HG02870 (cell line): Measurements from ENCODE around the gene ADAMTSL1.

Experiments
- ATAC-seq: cut with Tn5 transposase; IDR thresholded peaks from one replicate; pipeline ENCODE4 v1.9.1; 2021; ENCODE audit warnings: mild to moderate bottlenecking, moderate library complexity; ENCODE audit not compliant: unreplicated experiment

ADAMTSL1 gene

DNA sequence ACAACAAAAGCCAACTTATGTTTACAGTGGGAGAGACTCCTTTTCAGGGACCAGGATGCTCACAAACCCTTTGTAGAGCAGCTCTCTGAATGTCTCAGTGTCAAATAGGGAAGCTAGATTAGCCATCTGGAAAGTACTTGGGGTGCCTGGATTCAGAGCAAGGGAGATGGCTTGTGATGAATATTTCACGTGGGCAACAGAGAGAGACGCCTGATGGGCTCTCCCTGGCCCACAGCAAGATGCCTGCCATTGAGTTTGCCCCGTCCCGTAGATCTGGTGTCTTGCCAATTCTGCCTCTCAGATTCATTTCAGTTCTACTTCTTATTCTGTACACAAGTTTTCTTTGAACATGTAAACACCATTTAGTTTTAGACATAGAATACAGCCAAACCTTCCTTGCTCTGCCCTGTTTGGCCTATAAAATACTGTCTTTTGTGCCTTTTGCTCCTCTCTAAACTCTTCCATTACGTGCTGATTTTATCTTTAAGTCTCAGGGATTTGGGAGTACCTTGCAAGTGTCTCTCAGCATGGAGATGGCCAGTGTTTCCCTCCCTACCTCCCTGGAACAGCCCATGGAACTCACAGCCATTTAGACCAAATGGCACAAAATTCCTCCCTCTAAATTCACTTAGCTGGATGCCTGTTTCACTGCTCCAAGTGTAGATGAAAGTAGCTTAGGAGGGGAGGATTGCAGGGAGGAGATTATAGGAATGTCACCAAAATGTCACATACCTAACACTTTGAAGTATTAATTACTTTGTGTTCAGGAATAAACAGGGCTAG, 324.7 kb downstream of the ADAMTSL1 start:
- no peak for ATAC-seq

DNA sequence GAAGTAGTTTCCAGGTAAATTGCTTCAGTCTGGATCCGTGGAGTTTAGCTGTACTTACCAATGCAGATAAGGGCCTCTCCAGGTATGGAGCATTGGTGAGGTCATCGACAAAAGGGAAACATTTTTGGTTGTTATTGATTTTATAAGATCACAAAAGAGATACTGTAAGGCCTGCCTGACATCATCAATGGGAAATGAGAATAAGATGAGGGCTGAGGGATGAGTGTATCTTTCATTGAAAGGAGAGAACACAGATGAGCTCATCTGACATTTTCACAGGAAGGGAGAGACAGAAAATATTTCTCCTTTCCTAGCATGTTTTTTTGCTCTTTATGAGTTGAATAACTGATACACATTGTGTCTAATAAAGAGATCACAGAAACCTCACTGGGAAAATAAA, 325.5 kb downstream of the ADAMTSL1 start:
- no peak for ATAC-seq

DNA sequence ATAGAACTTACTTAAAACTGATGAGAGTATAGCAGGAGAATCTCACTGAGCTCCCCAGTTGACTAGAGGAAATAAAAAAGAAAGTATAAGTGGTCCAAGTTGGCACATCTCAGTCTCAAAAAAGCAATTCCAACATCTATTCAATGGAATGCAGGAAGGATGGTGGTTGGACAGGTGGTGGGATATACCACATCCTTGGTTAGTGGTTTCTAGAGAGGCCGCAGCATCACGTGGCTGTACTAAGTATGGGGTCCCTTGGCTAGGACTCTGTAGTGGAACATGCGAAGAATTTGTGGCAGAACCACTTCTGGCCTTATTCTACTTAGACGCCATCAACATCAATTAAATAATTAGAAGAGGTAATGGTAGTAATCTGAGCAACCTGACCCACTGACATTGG, 326.6 kb downstream of the ADAMTSL1 start:
- ATAC-seq: no peak

DNA sequence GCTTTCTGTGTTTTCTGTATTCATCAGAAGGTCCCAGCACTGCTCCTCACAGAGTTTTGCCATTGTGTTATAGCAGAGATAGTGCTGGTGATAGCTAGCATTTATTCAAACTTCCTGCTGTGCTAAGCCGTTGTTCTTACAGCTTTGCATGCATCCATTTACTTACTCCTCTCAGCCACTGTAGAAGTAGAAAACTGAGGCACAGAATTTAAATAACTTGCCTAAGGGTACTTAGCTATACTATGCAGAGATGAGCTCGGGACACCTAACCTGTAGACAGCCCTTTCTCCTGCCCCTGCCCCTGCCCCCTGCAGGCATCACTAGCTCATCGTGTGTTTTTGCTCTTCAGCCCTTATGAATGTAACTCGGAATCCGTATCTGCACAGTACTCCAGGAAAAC, 331.4 kb downstream of the ADAMTSL1 start:
- ATAC-seq: no peak

DNA sequence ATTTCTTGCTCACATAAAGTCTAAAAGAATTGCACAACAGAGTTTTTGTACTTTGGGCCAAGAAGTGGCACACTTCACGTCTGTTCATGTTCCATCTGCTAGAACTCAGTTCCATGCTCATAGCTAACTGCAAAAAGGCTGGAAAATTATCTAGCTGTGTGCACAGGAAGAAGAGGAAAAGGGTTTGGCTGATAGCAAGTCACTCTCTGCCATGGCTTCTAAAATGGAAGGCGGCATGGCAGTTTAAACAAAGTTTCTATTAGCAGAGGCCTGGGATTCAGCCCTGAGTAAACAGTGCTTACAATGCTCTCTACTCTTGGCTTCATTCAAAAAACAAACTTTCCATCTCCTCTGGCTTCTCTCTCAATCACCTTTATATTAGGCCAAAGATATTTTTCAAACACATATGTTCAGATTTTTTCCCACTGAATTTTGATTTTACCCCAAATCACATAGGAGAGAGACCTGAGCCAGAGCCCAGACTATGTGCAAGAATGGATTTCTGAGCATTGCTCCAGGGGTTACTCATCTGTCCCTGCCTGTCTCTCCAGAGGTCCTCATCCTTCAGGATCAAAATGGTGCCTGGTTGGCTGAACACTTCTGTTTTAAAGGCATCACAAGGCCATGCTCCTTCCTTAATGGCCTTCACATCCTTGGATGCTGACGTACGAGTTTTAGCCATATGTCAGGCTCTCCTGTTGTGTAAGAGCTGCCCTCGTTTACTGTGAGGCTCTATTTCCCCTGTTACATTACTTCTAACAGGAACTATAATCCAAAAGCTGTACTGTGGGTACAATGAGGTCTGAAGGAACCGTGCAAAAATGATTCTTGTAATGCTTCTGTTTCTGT, 332.5 kb downstream of the ADAMTSL1 start:
- no peak for ATAC-seq

DNA sequence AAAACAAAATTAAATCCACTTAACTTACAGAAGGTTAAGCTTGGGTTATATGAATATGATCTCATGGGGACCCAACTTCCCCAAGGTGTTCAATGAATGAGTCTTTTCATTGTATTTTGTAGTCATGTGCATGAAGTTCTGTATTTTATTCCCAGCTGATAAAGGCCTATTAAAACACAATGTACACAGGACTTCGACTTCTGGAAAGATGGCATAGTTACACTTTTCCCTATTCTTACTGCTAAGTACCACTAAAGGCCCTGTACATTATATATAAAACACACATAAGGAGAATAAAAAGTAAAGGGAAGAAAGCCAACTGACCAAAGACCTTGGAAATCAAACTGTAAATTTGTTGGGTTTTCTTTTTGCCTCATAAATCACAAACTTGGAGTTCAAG, 336.6 kb downstream of the ADAMTSL1 start:
- ATAC-seq: no peak

DNA sequence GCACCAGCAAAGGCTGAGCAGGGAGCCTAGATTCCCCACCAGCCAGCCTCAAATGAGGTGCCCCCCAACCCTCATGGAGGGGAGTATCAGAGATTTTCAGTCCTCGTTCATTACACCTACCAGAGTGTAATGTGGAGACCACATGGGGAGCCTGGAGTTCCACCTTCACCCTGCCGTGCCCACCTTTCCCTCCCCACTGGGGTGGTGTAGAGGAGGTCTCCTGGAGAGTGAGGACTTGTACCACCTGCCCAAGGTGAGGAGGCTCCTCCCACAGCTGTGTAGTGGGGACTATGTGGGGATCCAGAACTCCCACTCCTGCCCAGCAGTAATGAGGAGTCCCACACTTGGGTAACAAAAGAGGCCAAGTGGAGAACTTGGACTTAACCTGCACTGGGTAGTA, 337.2 kb downstream of the ADAMTSL1 start:
- ATAC-seq: no peak

DNA sequence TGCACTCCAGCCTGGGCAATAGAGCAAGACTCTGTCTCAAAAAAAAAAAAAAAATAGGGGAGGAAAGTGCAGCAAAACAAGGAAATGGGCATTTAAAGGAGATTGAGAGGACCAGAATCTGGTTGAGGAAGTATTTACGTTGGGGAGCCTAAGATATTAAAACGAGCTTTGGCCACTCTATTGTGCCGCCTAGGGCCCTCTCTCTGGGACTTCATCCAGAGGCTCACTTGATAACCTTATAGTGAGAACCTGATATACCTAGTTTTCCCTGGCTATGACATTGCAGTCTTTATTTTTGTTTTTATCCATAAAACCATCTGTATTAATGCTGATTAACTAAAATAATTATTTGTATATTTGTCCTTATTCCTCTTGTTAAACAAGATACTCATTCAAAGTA, 345.5 kb downstream of the ADAMTSL1 start:
- ATAC-seq: no peak

DNA sequence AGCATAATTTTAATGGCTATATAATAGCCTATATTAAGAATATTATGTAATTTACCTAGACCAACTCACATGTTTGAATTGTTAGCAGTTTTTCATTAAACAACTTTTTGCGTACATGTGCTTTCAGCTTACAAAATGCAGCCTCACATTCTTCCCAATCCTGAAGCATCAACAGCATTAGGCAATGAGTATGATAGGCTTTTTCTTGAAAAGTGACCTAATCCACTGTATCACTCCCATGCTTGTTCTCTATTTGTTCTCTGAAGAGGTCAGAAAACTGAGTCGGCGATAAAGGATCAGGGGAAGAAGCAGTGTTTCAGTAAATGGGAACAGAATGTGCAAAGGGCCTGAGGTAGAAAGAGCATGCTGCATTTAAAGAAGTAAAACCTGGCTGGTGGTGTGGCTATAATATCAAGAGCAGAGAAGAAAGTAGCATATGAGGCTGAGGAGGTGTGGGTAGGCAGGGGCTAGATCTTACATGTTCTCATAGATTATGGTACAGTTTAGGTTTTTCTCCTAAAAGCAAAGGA, 346.7 kb downstream of the ADAMTSL1 start:
- ATAC-seq: no peak

DNA sequence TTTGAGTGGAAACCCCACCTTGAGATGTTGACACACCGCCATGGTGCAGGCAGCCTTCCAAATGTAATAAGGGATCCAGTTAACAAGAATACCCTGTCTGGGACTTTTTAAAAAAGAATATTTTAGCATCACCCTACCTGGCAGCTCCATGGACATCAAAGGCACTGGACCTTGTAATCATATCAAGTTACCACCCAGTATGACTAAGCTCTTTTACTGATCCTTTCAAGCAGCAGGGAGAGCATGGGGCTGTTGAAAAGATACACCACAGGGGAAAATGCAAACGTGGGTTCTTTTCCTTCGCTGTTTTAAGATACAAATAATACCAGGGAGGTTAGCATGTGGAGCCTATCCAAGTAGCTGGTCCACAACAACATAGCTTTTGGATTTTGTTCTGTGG, 347.8 kb downstream of the ADAMTSL1 start:
- ATAC-seq: no peak

DNA sequence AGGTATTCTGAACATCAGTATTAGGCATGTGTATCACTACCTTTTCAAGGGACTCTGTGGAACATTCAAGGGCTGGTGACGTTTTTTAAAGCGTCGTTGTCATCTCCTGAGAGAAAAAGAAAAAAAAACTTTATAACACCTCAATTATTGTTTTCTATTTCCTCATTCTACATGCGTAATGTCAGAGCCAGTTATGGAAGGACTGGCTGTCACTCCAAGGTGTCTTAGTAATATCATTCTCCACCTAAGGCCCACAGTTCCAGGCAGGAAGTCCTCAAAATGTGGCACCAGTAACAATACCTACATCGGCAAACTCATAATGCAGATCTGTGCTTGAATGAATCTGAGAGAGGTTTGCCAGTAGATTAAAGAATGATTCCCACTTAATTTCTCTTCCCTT, 348.9 kb downstream of the ADAMTSL1 start:
- no peak for ATAC-seq

DNA sequence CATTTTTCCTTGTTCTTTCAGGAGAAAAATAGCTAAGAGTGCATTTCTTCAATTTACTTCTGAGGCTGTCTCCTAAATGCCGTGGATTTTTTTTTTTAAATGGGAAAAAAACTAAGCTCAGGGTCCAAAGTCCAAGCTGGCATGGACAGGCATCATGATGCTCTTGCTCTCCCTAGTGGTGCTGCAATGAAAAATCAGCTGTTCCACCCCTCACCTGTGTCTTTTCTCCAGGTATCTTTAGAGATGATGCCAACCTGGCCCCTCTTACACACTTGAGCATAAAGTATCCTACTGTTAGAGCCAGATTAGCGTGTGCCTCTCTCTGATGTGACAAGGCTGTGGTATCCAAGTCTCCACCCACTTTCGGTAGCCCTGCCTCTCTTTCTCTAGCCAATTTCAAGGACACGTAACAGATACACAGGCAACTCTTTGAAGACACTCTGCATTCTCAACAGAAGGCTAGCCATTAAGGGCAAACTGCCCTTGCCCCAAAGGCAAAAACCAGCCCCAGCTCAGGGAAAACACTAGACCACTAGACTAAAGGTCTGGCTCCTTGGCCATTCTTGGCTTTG, 350.2 kb downstream of the ADAMTSL1 start:
- no peak for ATAC-seq

DNA sequence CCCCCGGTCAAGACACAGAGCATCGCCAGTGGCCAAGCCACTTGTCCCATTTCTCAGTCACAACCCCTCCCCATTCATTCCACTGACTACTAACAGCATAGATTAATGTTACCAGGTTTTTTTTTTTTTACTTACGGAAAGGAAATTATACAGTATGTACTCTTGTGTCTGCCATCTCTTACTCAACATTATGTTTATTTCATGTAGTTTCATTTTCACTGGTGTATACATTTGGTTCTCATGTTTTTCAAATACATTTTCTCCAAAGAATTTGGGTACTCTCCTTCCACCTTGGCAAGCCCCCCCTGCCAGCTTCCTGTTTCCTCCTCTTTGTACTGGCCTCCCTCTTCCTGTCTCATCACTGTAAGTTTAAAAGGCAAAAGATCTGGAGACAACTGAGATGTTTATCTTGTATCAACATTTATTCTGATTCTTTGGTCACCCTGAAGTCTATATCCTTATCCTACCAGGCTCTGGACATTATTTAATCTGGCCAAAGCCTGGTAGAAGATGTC, 351.8 kb downstream of the ADAMTSL1 start:
- no peak for ATAC-seq

DNA sequence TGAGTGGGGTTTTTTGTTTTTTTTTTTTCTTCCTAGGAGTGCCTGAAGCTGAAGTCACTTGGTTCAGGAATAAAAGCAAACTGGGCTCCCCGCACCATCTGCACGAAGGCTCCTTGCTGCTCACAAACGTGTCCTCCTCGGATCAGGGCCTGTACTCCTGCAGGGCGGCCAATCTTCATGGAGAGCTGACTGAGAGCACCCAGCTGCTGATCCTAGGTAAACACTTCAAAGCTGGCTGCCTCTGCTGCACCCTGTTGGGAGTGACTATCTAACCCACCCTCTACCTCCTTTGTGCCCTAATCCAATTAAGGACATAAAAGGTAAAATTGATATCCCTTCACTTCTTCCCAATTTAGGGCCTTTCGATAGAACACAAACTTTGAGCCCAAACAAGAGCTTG, 352.3 kb downstream of the ADAMTSL1 start:
- no peak for ATAC-seq

DNA sequence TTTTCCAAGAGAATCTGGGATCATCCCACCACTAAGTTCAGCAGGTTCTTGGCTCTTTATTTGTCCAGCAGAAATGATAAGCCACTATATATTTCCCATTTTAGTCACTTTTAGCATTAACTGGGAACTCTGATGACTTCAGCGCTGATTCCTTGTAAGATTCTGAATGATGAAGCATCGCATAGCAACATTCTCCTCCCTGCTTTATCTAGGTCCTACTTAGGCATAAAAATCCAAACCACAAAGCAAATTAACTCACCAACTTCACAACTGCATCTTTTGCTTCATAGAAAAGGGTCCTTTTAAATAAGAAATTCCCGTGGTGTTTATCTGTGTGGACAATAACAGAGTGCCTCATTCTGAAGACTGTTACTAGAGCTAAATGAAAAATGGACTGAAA, 355.1 kb downstream of the ADAMTSL1 start:
- ATAC-seq: no peak

DNA sequence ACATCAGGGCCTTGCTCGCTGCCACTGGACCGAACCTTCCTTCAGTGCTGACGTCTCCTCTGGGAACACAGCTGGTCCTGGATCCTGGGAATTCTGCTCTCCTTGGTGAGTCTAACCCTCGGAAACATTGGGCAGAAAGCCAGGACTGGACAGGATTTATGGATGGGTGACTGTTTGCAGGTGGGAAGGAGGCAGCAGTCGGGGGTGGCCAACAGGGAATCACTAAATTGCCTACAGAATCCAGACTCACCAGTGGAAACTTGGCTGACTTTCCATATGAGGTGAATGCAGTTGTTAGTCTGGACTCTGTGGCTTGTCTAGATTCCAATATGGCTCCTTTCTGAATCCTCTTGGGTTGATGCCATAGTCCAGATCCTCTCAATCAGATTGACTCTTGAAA, 355.9 kb downstream of the ADAMTSL1 start:
- ATAC-seq: no peak

DNA sequence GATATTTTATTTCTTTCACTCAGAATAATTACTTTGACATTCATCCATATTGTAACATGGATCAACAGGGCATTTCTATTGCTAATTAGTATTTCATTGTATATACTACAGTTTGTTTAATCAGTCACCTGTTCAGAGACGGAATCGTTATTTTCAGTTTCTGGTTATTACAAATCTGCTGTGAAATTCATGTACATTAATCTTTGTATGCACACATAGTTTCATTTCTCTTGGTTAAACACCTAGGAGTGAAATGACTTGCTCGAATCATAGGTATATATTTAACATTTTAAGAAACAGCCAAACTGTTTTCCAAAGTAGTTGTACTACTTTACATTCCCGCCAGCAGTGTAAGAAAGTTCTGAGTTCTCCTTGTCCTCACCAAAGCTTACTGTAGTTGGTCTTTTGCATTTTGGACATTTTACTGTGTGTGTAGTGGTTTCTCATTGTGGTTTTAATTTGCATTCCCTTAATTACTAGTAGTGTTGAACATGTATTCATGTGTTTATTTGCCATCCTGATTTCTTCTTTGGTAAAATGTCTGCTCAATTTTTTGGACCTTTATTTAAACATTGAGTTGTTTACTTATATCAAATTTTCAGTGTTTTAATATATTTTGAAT, 360.9 kb downstream of the ADAMTSL1 start:
- ATAC-seq: peak; percentile 76

DNA sequence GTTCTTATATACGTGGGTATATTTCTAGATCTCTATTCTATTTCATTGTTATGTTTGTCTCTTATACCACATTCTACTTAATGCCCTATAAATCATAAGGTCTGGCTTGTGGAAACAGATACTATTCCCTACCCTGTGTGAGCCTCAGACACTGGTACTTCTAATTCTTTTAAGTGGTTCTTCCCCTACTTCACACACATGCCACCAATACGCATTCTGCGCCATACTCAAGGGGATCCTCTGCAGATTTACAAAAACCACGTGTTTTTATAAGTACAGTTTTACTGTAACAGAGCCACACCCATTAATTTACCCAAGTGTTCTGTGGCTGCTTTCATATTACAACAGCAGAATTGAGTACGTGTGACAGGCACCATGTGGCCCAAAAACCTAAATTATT, 363.4 kb downstream of the ADAMTSL1 start:
- no peak for ATAC-seq

DNA sequence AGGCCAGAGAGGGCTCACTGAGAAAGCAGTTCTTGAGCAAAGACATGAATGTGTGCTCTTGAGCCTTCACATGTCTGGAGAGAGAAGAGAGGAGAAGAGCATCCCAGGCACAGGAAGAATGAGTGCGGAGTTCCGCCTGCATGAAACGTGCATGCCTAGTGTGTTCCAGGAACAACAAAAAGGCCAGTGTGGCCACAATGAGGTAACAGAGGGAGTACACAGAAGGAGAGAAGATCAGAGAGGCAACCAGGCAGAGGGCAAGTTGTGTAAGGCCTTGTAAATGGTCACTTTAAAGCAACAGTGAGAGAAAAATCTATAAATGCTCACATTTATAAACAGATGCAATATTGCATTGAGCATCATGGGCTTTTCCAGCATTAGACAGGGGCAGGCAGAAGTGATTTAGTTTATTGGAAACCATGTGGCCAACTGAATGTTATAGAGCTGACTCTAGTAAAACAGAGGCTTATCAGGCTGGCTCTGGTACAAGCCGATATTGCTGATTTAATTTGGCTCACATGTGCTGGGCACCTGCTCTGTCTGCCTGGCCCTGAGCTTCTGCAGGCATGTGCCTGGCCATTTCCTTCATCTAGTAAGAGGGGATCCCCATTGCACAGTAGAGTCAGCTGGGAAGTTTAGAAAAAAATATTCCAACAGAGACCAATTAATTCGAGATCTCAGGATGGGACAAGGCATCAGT, 373.8 kb downstream of the ADAMTSL1 start:
- ATAC-seq: no peak

DNA sequence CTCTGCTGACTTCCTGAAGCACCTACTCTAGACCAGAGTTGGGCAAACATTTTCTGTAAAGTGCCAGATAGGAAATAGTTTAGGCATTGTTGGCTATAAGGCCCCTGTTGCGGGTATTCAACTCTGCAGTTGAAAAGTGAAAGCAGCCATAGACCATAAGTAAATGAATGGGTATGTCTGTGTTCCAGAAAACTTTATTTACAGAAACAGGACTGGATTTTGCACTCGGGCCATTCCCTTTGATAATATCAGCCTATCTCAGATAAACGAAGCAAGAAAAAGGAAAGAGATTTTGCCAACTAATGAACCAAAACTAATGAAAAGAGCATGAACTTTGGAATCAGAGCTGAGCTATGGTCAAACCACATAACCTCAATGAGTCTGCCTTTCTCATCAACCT, 374.7 kb downstream of the ADAMTSL1 start:
- no peak for ATAC-seq
